Peyer's patch (tissue), 4 donors: ENCODE measurements around the gene HRG.

Experiments used
- CTCF ChIP-seq, 6 experiments: fragments of 450-650 bp in 4 of 6; fragments of 200-600 bp in 2 of 6; sonication (generic) in 1 of 6; IDR thresholded peaks; one replicate each; pipeline ENCODE4 v1.5.1; 2017 to 2019; ENCODE audit warnings: antibody characterized with exemption in 6 of 6, mild to moderate bottlenecking in 3 of 6, moderate library complexity in 1 of 6
- POLR2A ChIP-seq, 2 donors: fragments of 450-650 bp; IDR thresholded peaks; one replicate each; pipeline ENCODE4 v1.5.1; 2017; ENCODE audit warnings: antibody characterized with exemption in 2 of 2, mild to moderate bottlenecking in 2 of 2, moderate library complexity in 2 of 2

DNA sequence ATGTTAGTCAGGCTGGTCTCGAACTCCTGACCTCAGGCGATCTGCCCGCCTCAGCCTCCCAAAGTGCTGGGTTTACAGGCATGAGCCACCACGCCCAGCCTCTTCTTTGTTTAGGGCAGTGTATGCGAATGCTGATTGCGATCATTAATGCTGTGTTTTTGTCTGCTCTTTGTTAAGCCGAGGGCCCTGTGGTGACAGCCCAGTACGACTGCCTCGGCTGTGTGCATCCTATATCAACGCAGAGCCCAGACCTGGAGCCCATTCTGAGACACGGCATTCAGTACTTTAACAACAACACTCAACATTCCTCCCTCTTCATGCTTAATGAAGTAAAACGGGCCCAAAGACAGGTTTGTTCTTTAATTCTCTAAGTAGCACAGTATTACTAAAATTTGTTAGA is 59.1 kb downstream of the HRG start:
- TF ChIP-seq CTCF (IDR thresholded peaks at IDR 0.05) (no peak), POLR2A (IDR thresholded peaks at IDR 0.05) (no peak)
